GM19395 (cell line): ENCODE data around the gene XXYLT1.
A peak's percentile ranks its signal among the peaks of the same experiment; 100 is the strongest.

Source experiments
- ATAC-seq: cut with Tn5 transposase; IDR thresholded peaks from one replicate; pipeline ENCODE4 v1.9.1; 2021; ENCODE audit warnings: mild to moderate bottlenecking, moderate library complexity; ENCODE audit not compliant: unreplicated experiment

The XXYLT1 gene

GRCh38 chr3:195139091-195139875 lies 131.7 kb downstream of the XXYLT1 start:
- no peak for ATAC-seq

GRCh38 chr3:195137638-195138588 lies 133.0 kb downstream of the XXYLT1 start:
- no peak for ATAC-seq

- ATAC-seq = no peak
Measured at GRCh38 chr3:195135917-195136316, 135.0 kb downstream of the XXYLT1 start.

GRCh38 chr3:195134431-195134830 lies 136.5 kb downstream of the XXYLT1 start:
- ATAC-seq = no peak

- ATAC-seq = no peak
Measured at GRCh38 chr3:195133462-195133861, 137.5 kb downstream of the XXYLT1 start.

GRCh38 chr3:195133013-195133412 lies 137.9 kb downstream of the XXYLT1 start:
- no peak for ATAC-seq

GRCh38 chr3:195131176-195131575 lies 139.8 kb downstream of the XXYLT1 start:
- no peak for ATAC-seq

- ATAC-seq = peak; percentile 93
Measured at GRCh38 chr3:195129644-195130492, 141.1 kb downstream of the XXYLT1 start.

GRCh38 chr3:195129072-195129643 lies 141.8 kb downstream of the XXYLT1 start:
- no peak for ATAC-seq

- no peak for ATAC-seq
Measured at GRCh38 chr3:195128255-195129071, 142.5 kb downstream of the XXYLT1 start.

GRCh38 chr3:195126056-195126605 lies 144.8 kb downstream of the XXYLT1 start:
- ATAC-seq = no peak

- ATAC-seq = no peak
Measured at GRCh38 chr3:195125646-195126045, 145.3 kb downstream of the XXYLT1 start.

- ATAC-seq = no peak
Measured at GRCh38 chr3:195124378-195124992, 146.5 kb downstream of the XXYLT1 start.

- no peak for ATAC-seq
Measured at GRCh38 chr3:195123281-195123691, 147.7 kb downstream of the XXYLT1 start.

- ATAC-seq = no peak
Measured at GRCh38 chr3:195122261-195122660, 148.7 kb downstream of the XXYLT1 start.

- no peak for ATAC-seq
Measured at GRCh38 chr3:195120267-195120601, 150.7 kb downstream of the XXYLT1 start.

- ATAC-seq = no peak
Measured at GRCh38 chr3:195119461-195120266, 151.3 kb downstream of the XXYLT1 start.

- no peak for ATAC-seq
Measured at GRCh38 chr3:195118671-195119070, 152.3 kb downstream of the XXYLT1 start.
